Measurements from ENCODE around the gene SNCB.

DNA sequence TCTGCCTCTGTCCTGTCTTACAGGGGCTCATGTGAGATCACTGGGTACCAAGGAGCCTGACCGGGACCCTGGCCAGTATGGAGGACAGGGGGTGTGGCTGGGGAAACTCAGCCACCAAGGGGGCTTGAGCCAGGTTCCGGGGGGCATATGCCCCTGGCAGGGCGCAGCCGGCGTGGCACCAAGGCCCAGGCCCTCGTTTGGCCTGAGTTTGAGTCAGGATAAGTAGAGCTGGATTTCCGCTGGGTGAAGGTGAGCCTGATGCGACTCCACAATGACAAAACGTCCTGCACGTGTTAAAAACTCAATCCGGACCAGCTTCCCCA is 16.3 kb upstream of the SNCB start:
- TF ChIP-seq, protein P1, sequence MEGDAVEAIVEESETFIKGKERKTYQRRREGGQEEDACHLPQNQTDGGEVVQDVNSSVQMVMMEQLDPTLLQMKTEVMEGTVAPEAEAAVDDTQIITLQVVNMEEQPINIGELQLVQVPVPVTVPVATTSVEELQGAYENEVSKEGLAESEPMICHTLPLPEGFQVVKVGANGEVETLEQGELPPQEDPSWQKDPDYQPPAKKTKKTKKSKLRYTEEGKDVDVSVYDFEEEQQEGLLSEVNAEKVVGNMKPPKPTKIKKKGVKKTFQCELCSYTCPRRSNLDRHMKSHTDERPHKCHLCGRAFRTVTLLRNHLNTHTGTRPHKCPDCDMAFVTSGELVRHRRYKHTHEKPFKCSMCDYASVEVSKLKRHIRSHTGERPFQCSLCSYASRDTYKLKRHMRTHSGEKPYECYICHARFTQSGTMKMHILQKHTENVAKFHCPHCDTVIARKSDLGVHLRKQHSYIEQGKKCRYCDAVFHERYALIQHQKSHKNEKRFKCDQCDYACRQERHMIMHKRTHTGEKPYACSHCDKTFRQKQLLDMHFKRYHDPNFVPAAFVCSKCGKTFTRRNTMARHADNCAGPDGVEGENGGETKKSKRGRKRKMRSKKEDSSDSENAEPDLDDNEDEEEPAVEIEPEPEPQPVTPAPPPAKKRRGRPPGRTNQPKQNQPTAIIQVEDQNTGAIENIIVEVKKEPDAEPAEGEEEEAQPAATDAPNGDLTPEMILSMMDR (IDR thresholded peaks at IDR 0.05) = no peak
- TF ChIP-seq POLR2A (IDR thresholded peaks at IDR 0.05) = no peak
